Testis (tissue), 2 donors: ENCODE results near the gene ICE2.

Experiments
- CTCF ChIP-seq, 3 experiments: fragments of 450-650 bp in 2 of 3; fragments of 200-600 bp in 1 of 3; sonication (generic) in 1 of 3; IDR thresholded peaks; one replicate each; pipeline ENCODE4 v1.5.1; 2016 to 2019; ENCODE audit warnings: antibody characterized with exemption in 3 of 3, mild to moderate bottlenecking in 2 of 3, moderate library complexity in 1 of 3
- POLR2A ChIP-seq: fragments of 450-650 bp; IDR thresholded peaks from one replicate; pipeline ENCODE4 v1.6.1; 2017; ENCODE audit warnings: antibody characterized with exemption, mild to moderate bottlenecking, moderate library complexity

GRCh38 chr15:60370105-60370868, 108.7 kb downstream of the ICE2 start:
- TF ChIP-seq CTCF (IDR thresholded peaks at IDR 0.05) (no peak), POLR2A (no peak)
